ENCODE results near the gene SIDT1.
A peak's percentile ranks its signal among the peaks of the same experiment; 100 is the strongest.

The SIDT1 gene

GRCh38 chr3:113531826-113532697, at the start of gene SIDT1:
Gene SIDT1 (plus strand): TSS chr3:113532555. CDS start chr3:113533022, 467 bp downstream.
- Histone ChIP-seq H3K27ac (ENCODE audit: low read depth, low read length) (no peak within 1 kb of the TSS), H3K79me2 (ENCODE audit: control insufficient read depth, insufficient read depth, low read length, unreplicated experiment) (no peaks in the 10 kb centered on the region), H3K27me3 (ENCODE audit: insufficient read depth, low read length) (peaks cover 94% of the 10 kb centered on the region), H3K4me1 (ENCODE audit: control insufficient read depth, insufficient read depth, low read length, unreplicated experiment) (no peaks in the 10 kb centered on the region), H2AFZ (ENCODE audit: low read length, unreplicated experiment) (no peak within 1 kb of the TSS), H3K4me3 (ENCODE audit: low read depth, low read length) (peak within 1 kb of the TSS; percentile 75), H3K36me3 (ENCODE audit: insufficient read depth, low read length) (no peaks in the 10 kb centered on the region)

GRCh38 chr3:113485161-113485609, 47.2 kb upstream of the SIDT1 start:
- H2AFZ ChIP-seq (ENCODE audit: low read length, unreplicated experiment) = no peak overlapping the region
- H3K4me1 ChIP-seq (ENCODE audit: control insufficient read depth, insufficient read depth, low read length, unreplicated experiment) = no peaks in the 10 kb centered on the region
- H3K4me3 ChIP-seq (ENCODE audit: low read depth, low read length) = no peak overlapping the region
- no peaks in the 10 kb centered on the region for H3K36me3 ChIP-seq (ENCODE audit: insufficient read depth, low read length)
- no peak overlapping the region for H3K27ac ChIP-seq (ENCODE audit: low read depth, low read length)
- no peaks in the 10 kb centered on the region for H3K27me3 ChIP-seq (ENCODE audit: insufficient read depth, low read length)
- H3K79me2 ChIP-seq (ENCODE audit: control insufficient read depth, insufficient read depth, low read length, unreplicated experiment) = no peaks in the 10 kb centered on the region

- peaks cover 18% of the 10 kb centered on the region for H3K4me1 ChIP-seq (ENCODE audit: control insufficient read depth, insufficient read depth, low read length, unreplicated experiment)
- no peaks in the 10 kb centered on the region for H3K79me2 ChIP-seq (ENCODE audit: control insufficient read depth, insufficient read depth, low read length, unreplicated experiment)
- no peak overlapping the region for H3K27ac ChIP-seq (ENCODE audit: low read depth, low read length)
- no peak overlapping the region for H3K4me3 ChIP-seq (ENCODE audit: low read depth, low read length)
- H3K27me3 ChIP-seq (ENCODE audit: insufficient read depth, low read length) = no peaks in the 10 kb centered on the region
- H3K36me3 ChIP-seq (ENCODE audit: insufficient read depth, low read length) = peaks cover 3% of the 10 kb centered on the region; the same call in 1 of the 2 replicates
- H2AFZ ChIP-seq (ENCODE audit: low read length, unreplicated experiment) = no peak overlapping the region
These were observed 37.3 kb upstream of the SIDT1 start for GRCh38 chr3:113495035-113495434.

GRCh38 chr3:113496924-113497323, 35.4 kb upstream of the SIDT1 start:
- peaks cover 3% of the 10 kb centered on the region; the same call in 1 of the 2 replicates for H3K36me3 ChIP-seq (ENCODE audit: insufficient read depth, low read length)
- H3K27me3 ChIP-seq (ENCODE audit: insufficient read depth, low read length) = no peaks in the 10 kb centered on the region
- peaks cover 18% of the 10 kb centered on the region for H3K4me1 ChIP-seq (ENCODE audit: control insufficient read depth, insufficient read depth, low read length, unreplicated experiment)
- H3K27ac ChIP-seq (ENCODE audit: low read depth, low read length) = no peak overlapping the region
- H3K79me2 ChIP-seq (ENCODE audit: control insufficient read depth, insufficient read depth, low read length, unreplicated experiment) = no peaks in the 10 kb centered on the region
- no peak overlapping the region for H3K4me3 ChIP-seq (ENCODE audit: low read depth, low read length)
- no peak overlapping the region for H2AFZ ChIP-seq (ENCODE audit: low read length, unreplicated experiment)

GRCh38 chr3:113498221-113499005, 33.9 kb upstream of the SIDT1 start:
- peak overlapping the region; percentile 83 for H2AFZ ChIP-seq (ENCODE audit: low read length, unreplicated experiment)
- H3K4me3 ChIP-seq (ENCODE audit: low read depth, low read length) = no peak overlapping the region
- peaks cover 3% of the 10 kb centered on the region; the same call in 1 of the 2 replicates for H3K36me3 ChIP-seq (ENCODE audit: insufficient read depth, low read length)
- peaks cover 18% of the 10 kb centered on the region for H3K4me1 ChIP-seq (ENCODE audit: control insufficient read depth, insufficient read depth, low read length, unreplicated experiment)
- no peaks in the 10 kb centered on the region for H3K27me3 ChIP-seq (ENCODE audit: insufficient read depth, low read length)
- no peaks in the 10 kb centered on the region for H3K79me2 ChIP-seq (ENCODE audit: control insufficient read depth, insufficient read depth, low read length, unreplicated experiment)
- peak overlapping the region; percentile 71 for H3K27ac ChIP-seq (ENCODE audit: low read depth, low read length)

- no peaks in the 10 kb centered on the region for H3K79me2 ChIP-seq (ENCODE audit: control insufficient read depth, insufficient read depth, low read length, unreplicated experiment)
- H3K4me1 ChIP-seq (ENCODE audit: control insufficient read depth, insufficient read depth, low read length, unreplicated experiment) = peaks cover 18% of the 10 kb centered on the region
- H3K27ac ChIP-seq (ENCODE audit: low read depth, low read length) = peak overlapping the region; percentile 71
These were observed 33.3 kb upstream of the SIDT1 start for GRCh38 chr3:113499081-113499480.

GRCh38 chr3:113501597-113501996, 30.8 kb upstream of the SIDT1 start:
- H2AFZ ChIP-seq (ENCODE audit: low read length, unreplicated experiment) = no peak overlapping the region
- H3K27me3 ChIP-seq (ENCODE audit: insufficient read depth, low read length) = no peaks in the 10 kb centered on the region
- H3K4me3 ChIP-seq (ENCODE audit: low read depth, low read length) = no peak overlapping the region
- no peaks in the 10 kb centered on the region for H3K79me2 ChIP-seq (ENCODE audit: control insufficient read depth, insufficient read depth, low read length, unreplicated experiment)
- peaks cover 18% of the 10 kb centered on the region for H3K4me1 ChIP-seq (ENCODE audit: control insufficient read depth, insufficient read depth, low read length, unreplicated experiment)
- H3K27ac ChIP-seq (ENCODE audit: low read depth, low read length) = no peak overlapping the region
- H3K36me3 ChIP-seq (ENCODE audit: insufficient read depth, low read length) = peaks cover 3% of the 10 kb centered on the region; the same call in 1 of the 2 replicates

More at GRCh38 chr3:113499081-113499480, 33.3 kb upstream of the SIDT1 start:
- H3K27me3 ChIP-seq (ENCODE audit: insufficient read depth, low read length) = no peaks in the 10 kb centered on the region
- H2AFZ ChIP-seq (ENCODE audit: low read length, unreplicated experiment) = no peak overlapping the region
- no peak overlapping the region for H3K4me3 ChIP-seq (ENCODE audit: low read depth, low read length)
- peaks cover 3% of the 10 kb centered on the region; the same call in 1 of the 2 replicates for H3K36me3 ChIP-seq (ENCODE audit: insufficient read depth, low read length)

GRCh38 chr3:113505867-113506266, 26.5 kb upstream of the SIDT1 start:
- Histone ChIP-seq H3K27me3 (ENCODE audit: insufficient read depth, low read length) (no peaks in the 10 kb centered on the region), H3K27ac (ENCODE audit: low read depth, low read length) (no peak overlapping the region), H3K36me3 (ENCODE audit: insufficient read depth, low read length) (peaks cover 3% of the 10 kb centered on the region; the same call in 1 of the 2 replicates)

GRCh38 chr3:113507501-113508067, 24.8 kb upstream of the SIDT1 start:
- Histone ChIP-seq H3K27me3 (ENCODE audit: insufficient read depth, low read length) (no peaks in the 10 kb centered on the region), H3K27ac (ENCODE audit: low read depth, low read length) (no peak overlapping the region), H3K36me3 (ENCODE audit: insufficient read depth, low read length) (no peaks in the 10 kb centered on the region), H3K79me2 (ENCODE audit: control insufficient read depth, insufficient read depth, low read length, unreplicated experiment) (peaks cover 11% of the 10 kb centered on the region), H2AFZ (ENCODE audit: low read length, unreplicated experiment) (no peak overlapping the region), H3K4me1 (ENCODE audit: control insufficient read depth, insufficient read depth, low read length, unreplicated experiment) (no peaks in the 10 kb centered on the region), H3K4me3 (ENCODE audit: low read depth, low read length) (no peak overlapping the region)

More at GRCh38 chr3:113505867-113506266, 26.5 kb upstream of the SIDT1 start:
- H2AFZ ChIP-seq (ENCODE audit: low read length, unreplicated experiment) = no peak overlapping the region
- H3K4me3 ChIP-seq (ENCODE audit: low read depth, low read length) = no peak overlapping the region
- peaks cover 6% of the 10 kb centered on the region for H3K79me2 ChIP-seq (ENCODE audit: control insufficient read depth, insufficient read depth, low read length, unreplicated experiment)
- H3K4me1 ChIP-seq (ENCODE audit: control insufficient read depth, insufficient read depth, low read length, unreplicated experiment) = no peaks in the 10 kb centered on the region

- Histone ChIP-seq H2AFZ (ENCODE audit: low read length, unreplicated experiment) (no peak overlapping the region), H3K4me1 (ENCODE audit: control insufficient read depth, insufficient read depth, low read length, unreplicated experiment) (peaks cover 4% of the 10 kb centered on the region), H3K27ac (ENCODE audit: low read depth, low read length) (no peak overlapping the region), H3K4me3 (ENCODE audit: low read depth, low read length) (no peak overlapping the region), H3K79me2 (ENCODE audit: control insufficient read depth, insufficient read depth, low read length, unreplicated experiment) (peaks cover 19% of the 10 kb centered on the region), H3K27me3 (ENCODE audit: insufficient read depth, low read length) (no peaks in the 10 kb centered on the region), H3K36me3 (ENCODE audit: insufficient read depth, low read length) (no peaks in the 10 kb centered on the region)
These were observed 23.4 kb upstream of the SIDT1 start for GRCh38 chr3:113508966-113509365.

All from ACC112 (cell line).